Measurements from ENCODE around the gene ABTB2.
A peak's percentile ranks its signal among the peaks of the same experiment; 100 is the strongest.

Gene ABTB2

DNA sequence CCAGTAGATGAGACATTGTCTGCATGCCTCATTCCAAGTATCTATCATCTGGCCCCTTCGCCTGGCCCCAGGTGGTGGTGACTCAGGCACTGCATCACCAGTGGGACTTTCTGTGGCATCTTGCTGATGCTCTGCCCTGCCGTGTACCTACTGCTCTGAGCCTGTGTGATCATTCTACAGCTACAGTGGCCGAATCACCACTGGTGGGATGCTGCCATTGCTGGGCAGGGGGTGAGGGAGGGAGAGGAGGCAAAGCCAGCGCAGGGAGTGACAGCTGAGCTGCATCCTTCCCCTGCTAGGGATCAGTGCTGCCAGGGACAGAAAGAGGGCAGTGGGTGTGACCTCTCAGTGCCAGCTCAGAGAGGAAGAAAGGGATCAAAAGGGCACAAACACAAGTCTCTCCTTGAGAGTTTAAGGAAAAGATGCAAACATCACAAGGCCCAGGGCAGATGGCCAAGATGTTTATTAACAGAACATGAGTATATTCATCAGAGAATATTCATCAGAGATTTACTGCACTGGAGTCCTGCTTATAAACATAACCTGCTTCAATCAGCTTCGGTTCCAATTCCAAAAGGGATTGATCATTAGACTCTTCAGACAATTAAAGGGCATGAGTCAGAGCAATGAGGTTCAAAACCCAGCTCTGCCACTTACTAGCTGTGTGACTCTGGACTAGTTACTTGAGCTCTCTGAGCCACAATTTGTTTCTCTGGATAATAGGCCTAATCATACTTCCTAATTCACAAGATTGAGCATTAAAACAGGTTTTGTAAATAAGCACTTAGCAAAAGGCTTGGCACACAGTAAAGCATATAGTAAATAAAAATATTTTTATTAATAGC, 142.6 kb downstream of the ABTB2 start:
- DNase-seq (ENCODE audit: low read depth in 2 of 2), result peak; percentile 4 to 19

DNA sequence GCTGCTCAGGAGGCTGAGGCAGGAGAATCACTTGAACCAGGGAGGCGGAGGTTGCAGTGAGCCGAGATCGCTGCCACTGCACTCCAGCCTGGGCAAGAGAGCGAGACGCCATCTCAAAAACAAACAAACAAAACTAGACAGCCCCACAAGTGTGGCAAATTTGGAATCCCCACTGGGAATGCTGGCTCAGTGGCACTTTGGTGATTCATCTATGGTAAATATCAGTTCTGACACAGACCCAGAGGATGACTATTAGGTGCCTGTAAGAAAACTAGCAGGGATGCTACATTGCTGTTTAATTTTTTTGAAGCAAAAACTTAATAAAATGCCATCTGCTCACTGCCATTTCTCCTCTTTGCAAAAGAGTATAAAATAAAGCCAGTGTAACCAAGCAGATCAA, 144.4 kb downstream of the ABTB2 start:
- no peak for DNase-seq (ENCODE audit: low read depth in 2 of 2)

DNA sequence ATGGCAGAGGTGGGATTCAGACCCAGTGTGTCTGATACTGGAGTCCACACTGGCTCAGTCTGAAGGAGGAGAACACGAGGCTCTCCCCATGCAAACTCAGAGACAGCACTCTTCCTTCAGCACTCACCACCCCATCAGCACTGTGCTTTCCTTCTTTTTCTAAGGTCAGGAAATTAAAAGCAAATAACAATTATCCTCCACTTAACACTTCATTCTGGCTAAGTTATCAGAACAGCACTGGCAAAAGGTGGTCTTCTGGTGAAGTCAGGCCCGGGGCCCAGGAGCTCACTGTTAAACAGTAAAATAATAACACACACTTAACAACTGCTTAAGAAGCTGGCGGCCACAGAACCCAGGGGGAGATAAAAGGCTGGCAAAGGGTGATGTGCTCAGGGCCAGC, 145.2 kb downstream of the ABTB2 start:
- DNase-seq (ENCODE audit: low read depth in 2 of 2), result no peak

DNA sequence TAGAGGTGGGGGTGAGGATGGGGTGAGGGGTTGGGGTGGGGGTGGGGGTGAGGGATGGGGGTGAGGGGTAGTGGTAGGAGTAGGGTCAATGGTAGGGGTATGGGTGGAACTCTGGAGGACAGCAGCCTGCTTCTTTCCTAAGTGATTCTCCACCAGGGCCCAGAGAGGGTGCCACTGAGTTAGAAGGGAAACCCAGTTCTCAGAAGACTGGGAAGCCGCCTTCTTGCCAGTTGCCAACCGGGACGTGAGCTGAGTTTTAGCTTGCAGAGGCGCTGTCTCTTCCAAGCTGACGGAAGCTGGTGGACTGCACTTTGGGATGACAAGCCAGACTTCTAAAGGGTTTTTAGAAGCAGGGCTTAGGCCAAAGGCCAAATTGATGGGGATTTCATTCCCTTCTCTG, 148.0 kb downstream of the ABTB2 start:
- DNase-seq (ENCODE audit: low read depth in 2 of 2), result no peak

DNA sequence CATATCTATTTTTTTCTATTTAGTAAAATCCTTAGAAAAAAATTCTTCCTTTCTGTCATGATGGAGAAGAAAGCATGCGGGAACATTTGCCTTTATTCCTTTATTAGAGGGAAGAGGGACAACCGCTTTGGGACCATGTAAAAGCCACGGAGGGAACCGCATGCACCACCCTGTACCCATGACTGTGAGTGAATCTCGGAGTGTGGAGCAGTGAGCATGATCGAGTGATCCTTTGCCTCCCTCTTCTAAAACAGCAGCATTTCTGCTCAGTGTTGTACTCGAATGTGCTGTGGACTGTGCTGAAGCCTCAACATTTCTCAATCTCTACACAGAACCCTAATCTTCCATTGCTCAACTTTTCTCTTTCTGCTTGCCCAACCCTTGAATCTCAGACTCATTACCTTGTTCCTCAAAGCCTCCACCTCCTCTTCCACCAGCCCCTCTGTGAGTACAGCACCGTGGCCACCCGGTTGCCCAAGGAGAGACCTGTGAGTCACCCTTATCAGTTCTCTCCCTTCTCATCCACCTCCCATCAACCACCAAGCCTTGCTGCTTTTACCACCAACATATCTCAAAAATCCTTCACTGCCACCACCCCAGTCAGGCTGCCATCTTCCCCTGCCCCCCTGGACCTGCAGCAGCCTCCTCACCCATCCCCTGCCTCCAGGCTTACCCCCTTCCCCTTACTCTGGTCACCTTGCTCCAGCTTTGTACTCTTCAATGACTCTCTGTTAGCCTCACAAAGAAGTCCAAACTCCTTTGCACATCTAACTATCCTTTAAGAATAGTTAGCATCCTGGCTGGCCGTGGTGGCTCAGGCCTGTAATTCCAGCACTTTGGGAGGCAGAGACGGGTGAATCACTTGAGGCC, 149.3 kb downstream of the ABTB2 start:
- no peak for DNase-seq (ENCODE audit: low read depth in 2 of 2)

DNA sequence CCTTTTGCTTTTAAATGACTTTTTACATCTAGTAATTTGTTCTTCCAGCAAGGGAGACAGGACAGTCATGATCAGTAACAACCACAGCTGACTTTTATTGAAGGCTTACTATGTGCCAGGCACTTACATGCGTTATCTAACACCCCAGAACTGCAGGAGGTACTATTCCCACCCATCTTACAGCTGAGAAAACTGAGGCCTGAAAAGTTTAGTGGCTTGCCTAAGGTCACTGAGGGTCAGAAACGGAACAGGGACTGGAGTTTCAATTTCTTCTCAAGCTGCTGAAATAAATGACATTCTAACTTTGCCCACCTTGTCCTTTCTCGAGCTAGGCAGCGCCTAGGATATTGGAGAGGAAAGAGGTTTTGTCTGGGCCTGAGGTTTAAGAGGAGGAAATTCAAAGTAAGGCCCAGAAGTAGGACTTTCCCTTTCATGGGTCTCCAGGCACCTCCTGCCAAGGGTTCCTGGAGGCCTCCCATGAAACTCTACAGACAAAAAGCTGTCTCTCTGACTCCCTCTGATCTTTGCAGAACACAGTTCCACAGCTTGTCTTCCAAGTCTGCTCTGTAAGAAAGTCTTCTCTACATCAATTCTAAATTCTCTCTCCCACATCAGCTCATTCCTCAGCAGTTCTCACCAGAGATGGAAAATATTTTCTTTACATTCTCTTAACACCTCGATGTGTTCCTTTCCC, 150.2 kb downstream of the ABTB2 start:
- no peak for DNase-seq (ENCODE audit: low read depth in 2 of 2)

DNA sequence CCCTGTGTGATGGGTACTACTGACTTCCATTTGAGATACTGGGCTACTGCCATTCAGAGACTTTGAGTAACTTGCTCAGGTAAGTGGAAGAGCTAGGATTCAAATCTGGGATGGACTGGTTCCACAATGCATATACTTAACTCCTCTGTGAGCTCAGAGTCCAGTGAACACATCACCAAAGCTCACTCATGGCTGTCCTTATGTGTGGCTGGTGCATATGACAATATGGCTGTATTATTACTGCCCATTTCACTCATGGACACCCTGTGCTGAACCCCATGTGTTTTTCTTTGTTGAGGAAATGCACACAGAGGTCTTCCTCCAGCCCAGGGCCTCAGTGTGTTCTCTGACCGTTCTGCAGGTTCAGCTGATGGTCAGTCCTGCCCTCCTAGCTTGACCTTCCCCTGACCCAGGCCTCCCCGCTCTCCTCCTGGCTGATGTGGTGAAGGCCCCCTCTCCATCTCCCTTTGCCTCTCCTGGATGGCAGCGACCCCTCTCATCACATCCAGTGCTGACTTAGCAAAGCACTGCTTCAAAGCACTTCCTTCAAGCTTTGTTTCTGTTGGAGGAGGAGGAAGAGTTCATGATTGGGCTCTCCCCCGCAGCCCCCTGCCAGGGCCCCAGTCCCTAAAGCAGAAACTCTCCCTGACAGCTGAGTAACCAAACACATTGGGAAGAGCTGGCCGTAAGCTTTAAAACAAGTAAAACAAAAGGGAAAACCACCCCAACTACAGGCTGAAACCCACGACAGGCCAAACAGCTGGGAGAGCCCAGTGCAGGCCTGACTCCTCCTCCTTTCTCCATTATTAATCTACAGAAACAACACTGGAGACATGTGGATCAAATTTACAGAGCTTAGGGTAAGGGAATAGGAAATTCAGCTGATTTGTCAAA, 151.2 kb downstream of the ABTB2 start:
- DNase-seq (ENCODE audit: low read depth in 2 of 2), result no peak

DNA sequence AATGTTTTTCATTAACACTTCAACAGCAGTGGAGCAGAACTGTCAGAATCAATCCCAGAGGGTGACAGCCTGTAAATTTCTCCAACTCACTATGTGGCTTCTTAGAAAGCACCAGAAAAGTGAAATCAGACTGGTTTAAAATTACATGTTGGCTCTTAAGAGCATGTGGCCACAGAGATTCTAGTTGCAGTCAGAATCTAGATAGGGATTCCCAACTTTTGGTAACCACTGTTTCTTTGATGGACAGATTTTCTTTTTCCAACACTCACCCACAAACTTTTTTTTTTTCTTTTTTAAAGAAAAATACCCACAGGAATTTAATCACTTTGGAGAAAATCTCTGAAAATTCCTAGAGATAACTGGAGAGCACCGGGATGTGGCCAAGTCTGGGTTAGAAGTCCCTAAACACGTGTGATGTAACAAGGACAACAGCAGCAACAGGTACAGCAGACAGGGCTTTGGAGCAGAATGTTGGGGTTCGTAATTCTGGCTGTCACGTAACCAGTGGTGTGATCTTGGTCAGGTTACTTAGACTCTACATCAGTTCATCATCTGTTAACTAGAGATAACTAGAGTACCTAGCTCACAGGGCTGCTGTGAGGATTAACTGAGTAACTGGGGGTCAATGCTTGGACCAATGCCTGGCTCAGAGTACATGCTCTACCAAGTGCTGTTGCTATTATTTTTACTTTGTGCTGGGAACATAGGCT, 152.3 kb downstream of the ABTB2 start:
- DNase-seq (ENCODE audit: low read depth in 2 of 2), result no peak

DNA sequence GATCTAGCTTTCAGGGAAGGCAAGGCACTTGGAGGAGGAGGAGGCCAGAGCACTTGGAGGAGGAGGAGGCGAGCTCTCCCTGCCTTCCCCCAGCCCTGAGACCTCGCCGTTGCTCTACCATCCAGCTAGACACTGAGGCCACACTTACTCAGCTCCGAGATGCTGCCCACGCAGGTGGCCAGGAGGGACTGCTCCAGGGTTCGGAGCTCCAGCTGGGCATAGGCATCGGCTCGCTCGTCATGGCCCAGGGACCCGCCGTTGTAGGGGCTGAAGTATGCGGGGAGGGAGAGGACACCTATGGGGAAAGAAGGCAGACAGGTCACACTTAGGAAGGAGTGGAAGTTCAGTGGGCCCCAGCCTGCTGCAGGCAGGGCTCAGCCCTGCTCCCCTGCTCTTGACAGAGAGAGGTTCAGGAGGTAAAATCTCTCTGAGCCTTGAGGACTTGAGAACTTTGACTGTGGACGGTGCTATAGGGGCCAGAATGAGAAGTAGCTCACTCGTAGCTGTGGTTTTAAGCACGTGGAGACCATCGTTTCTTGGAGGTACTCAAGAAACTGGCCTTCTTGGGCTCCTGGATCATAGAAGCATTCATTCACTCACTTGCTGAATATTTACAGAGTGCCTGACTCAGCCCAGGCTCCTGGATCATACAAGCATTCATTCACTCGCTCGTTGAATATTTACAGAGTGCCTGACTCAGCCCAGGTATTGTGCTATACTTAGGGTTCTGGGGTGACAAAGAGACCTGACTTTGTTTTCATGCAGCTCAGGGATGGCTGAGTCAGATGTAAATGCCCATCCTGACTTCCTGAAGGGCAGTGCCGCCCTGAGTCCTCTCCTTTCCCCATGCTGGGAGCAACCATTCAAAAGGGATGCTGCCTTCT, 153.2 kb downstream of the ABTB2 start:
- no peak for DNase-seq (ENCODE audit: low read depth in 2 of 2)

DNA sequence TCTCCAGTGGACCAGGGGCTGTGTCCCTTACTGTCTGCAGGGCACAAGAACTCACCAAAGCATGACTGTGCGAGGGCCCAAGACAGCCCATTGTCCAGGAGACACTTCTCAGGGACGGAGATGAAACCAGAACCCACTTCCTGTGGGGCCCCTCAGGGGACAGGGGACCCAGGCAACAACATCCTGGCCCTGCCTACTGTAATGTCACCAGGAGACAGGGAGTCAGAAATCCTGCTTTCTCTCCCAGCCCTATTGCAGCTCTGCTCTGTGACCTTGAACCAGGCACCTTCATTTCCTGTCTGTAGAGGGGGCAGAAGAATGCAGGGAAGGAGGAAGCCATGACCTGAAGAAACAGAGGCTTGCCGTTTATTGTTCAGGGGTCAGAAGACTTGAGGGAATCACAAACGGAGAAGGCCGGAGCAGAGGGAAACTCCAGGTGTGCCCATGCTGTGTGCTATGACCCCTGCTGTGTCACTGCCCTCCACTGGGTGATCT, 154.4 kb downstream of the ABTB2 start:
- no peak for DNase-seq (ENCODE audit: low read depth in 2 of 2)

DNA sequence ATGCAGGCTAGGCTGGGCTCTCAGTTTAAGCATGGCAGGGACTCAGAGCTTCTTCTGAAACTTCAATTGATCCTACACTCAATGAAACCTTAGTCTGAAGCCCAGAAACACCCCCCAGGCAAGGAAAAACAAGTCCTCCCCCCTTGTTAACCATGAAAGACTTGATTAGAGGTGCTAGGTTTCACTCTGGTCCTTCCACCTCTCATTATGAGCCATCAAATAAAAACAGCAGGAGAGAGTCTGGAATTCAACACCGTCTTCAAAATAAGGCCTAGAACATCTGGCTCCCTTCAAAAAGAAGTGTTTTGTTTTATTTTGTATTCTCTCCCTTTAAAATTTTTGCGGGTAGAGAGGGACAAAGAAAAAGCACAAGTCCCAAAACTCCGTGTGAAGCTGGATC, 156.7 kb downstream of the ABTB2 start:
- DNase-seq (ENCODE audit: low read depth in 2 of 2), result no peak

DNA sequence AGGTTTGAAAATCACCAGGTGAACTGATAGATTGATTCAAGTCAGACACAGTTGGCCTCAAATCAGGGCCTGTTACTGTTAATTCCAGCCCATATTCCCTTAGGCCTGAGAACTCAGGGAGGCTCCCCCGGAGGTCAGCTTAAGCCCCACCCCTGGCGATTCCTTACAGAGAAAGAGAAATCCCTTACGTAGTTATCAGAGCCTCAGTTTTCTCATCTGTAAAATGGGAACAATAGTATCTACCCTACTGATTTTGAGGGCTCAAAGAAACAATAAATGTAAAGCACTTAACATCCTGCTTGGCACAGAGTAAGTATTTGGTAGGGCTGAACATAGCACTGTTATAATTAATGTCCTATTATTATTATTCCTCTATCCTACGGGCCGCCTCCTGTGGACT, 158.3 kb downstream of the ABTB2 start:
- no peak for DNase-seq (ENCODE audit: low read depth in 2 of 2)

DNA sequence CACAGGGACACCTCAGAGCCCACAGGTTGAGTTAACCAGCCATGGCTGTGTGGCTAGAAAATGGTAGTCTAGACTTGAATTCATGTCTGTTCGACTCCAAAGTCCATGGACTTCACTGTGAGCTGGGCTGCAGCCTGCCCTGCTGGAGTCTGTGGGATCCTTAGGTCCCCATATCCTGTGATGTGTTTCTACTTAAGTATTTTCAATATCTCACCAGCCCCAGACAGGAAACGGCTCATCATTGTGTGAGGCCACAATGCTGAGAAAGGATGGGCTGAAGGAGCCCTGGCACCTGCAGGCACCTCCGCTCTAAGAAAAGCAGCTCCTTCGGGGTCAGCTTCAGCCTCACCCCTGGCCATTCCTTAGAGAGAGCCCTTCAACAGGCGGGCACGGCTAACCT, 159.3 kb downstream of the ABTB2 start:
- no peak for DNase-seq (ENCODE audit: low read depth in 2 of 2)

DNA sequence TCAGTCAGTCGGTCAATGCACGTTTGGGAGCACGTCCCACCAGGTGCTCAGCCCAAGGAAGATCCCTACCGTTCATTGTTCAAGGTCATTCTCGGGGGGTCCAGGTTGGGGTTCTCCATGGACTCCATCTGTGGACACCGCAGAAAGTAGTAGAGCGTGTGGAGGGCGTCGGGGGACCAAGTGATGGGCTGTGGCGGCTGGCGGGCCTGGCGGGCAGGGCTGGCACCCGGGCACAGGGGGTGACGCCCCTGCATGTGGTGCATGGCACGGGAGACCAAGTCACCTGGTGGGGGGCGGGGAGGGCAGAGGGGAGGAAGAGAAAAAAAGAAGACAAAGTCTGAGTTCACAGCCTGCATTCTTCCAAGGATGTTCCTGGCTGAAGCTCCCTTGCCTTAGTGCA, 160.6 kb downstream of the ABTB2 start:
- DNase-seq (ENCODE audit: low read depth in 2 of 2), result no peak

DNA sequence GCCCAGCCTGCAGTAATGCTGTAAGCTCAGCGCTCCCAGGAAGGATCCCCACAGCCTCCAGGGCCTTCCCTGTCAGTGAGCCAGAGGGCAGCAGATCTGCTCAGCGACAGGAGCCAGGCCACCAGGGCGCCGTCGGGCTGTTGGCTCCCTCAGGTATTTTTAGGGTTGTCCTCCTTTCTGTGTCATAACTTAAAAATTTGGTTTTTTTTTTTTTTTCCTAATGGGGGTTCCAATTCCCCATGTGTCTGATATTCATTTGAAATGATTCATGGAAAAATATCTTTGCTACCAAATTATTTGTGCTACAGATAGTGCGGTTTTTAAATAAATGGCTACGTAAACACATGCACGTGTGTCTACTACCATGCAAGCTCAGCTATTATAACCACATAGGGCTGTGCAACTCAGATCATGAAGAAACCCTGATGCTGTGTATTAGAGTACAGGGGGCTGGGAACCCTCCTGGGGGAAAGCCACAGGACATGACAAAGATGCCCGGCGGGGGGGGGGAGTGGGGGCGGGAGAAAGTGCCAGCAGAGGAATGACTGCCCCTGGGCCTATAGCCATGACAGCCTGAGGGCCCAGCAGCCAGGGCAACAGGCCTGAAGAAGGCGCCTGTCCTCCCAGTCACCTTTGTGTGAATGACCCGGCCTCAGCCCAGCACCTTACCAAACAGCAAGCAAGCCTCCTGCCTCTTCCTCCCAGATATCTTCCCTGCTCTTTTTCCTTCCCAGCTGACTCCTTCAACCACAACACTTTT, 163.1 kb downstream of the ABTB2 start:
- no peak for DNase-seq (ENCODE audit: low read depth in 2 of 2)

DNA sequence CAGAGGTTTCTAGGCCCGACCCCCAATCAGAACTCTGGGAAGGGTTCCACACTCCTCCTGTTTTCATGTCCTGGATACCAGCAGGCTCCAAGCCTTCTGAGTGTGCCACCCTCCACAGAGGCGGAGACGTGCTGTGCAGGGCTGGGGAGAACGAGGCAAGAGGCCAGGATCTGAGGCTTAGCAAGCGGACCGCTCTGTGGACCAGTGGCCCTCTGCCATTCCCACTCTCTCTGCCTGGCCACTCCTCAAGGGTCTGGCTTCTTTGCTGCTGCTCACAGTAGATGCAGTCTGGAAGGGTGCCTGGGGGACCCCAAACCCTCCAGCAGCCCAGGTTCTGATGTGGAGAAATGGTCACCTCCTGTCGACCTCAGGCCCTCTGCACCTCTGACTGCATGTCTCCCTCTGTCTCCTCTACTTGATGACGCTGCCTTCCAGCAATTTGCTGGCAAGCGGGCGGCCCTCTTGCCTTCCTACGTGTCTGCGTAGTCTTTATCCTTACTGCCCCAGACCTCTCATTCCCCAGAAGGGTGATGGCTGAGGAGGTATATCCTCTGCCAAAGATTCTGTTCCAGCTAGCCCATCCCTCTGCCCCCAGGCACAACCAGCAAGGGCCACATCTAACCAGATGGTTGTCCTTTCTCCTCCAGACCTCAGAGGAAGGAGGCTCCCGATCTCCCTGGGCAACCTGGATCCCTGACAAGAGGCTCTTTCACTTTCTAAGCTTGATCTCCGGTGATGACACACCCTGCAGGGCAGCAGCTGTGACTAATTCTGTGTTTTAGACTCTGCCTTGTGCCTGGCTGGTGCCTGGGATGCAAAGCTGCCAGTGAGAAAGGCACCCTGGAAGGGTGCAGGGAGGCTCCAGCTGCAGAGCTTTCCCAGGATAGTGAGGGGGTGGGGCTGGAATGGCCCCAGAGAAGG, 165.1 kb downstream of the ABTB2 start:
- DNase-seq (ENCODE audit: low read depth in 2 of 2), result no peak

DNA sequence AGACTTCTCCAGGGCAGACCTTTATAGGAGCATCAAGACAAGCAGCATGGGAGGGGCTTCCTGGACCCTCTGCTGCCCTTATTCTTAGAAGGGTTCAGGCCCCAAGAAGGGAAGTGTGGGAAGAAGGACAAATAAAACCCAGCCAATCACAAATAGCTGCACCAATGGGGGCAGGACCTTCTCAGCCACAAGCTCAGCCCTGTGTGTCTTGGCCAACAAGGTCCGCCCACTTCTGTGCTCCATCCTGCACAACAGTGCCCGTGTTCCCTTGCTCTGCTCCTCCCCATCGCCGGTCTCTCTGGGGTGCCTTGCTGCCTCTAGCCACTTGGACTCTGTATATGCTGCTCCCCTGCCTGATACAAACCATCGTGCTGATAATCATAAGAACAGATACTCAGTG, 166.2 kb downstream of the ABTB2 start:
- no peak for DNase-seq (ENCODE audit: low read depth in 2 of 2)
